Measurements from ENCODE around the gene NBDY. TPM values are rescaled to one million over a fixed set of nuclear protein-coding genes. Genes with fewer than 3 reads are reported as not detected.
A peak's percentile ranks its signal among the peaks of the same experiment; 100 is the strongest.

The NBDY gene
- total RNA-seq, 1 donor from 2014 or later: 3.7 TPM

DNA sequence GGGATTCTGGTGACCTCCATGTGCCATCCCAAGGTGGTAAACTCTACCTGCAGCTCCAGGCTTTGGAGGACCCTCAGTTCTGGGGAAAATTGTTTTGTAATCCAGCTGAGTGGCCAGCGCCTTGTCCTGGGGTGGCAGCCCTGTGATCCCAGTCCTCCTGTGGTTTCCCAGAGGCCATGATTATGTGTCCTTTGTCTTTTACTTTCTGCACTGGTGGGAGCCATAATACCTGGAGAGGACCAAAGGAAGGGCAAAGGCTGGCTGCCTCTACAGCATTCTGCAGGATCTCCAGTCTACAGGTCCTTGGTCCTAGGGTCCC is 64.0 kb downstream of the NBDY start:
- Histone ChIP-seq H3K27me3 (ENCODE audit: control insufficient read depth in 3 of 3, insufficient read depth in 3 of 3, low read length in 3 of 3) (no peaks in the 10 kb centered on the region), H3K4me3 (ENCODE audit: low read length in 3 of 3) (no peak overlapping the region), H3K27ac (ENCODE audit: low read depth, low read length) (no peak overlapping the region), H3K9ac (ENCODE audit: low read depth in 1 of 3, low read length in 3 of 3) (no peak overlapping the region), H3K9me3 (ENCODE audit: control insufficient read depth in 3 of 3, low read length in 3 of 3) (no peaks in the 10 kb centered on the region), H3K4me1 (ENCODE audit: control insufficient read depth in 3 of 3, insufficient read depth in 3 of 3, low read length in 3 of 3) (peaks cover 7 to 41% (median 18%) of the 10 kb centered on the region in 3 donors), H3K36me3 (ENCODE audit: control insufficient read depth in 3 of 3, insufficient read depth in 3 of 3, low read length in 3 of 3) (no peaks in the 10 kb centered on the region)

DNA sequence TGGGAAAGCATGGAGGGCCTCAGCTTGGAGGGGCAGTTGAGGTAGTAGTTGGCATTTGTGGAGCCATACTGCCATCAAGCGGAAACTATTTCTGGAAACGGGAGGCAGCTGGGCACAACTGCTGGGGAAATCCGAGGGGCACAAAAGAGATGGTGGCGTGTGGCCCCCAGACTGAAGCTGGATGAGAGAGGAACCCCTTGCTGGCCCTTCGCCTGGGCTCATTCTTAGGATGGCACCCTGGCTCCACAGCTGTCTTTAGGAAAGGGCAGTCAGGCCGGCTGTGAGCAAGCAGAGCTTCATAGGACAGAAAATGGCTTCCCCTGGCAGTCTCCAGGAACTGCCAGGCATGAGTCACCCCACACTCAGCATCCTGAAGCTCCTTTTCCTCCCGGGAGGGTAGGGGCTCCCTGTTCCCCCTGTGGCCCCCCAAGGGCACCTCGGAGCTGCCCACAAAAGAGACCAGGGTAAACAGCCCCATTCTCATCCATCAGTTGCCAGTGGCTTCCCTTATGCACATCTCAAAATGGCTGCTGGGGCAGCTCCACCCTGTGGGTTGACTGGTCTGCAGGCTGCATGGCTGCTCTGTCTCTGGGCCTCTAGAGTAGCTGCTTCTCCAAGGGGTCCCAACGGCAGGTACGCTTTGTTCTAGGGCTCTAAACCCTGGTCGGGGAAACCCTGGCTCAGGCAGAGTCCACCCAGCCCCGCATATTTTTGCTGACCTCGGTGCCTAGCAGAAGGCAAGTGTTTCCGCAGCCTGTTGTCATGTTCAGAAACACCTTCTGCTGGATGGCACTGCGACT is 64.7 kb downstream of the NBDY start:
- Histone ChIP-seq H3K27me3 (ENCODE audit: control insufficient read depth in 3 of 3, insufficient read depth in 3 of 3, low read length in 3 of 3) (no peaks in the 10 kb centered on the region), H3K4me3 (ENCODE audit: low read length in 3 of 3) (peak overlapping the region in 2 of 3 donors; percentile 7 to 40), H3K4me1 (ENCODE audit: control insufficient read depth in 3 of 3, insufficient read depth in 3 of 3, low read length in 3 of 3) (peaks cover 7 to 46% (median 21%) of the 10 kb centered on the region in 3 donors), H3K27ac (ENCODE audit: low read depth, low read length) (peak overlapping the region; percentile 43), H3K9me3 (ENCODE audit: control insufficient read depth in 3 of 3, low read length in 3 of 3) (no peaks in the 10 kb centered on the region), H3K9ac (ENCODE audit: low read depth in 1 of 3, low read length in 3 of 3) (no peak overlapping the region), H3K36me3 (ENCODE audit: control insufficient read depth in 3 of 3, insufficient read depth in 3 of 3, low read length in 3 of 3) (no peaks in the 10 kb centered on the region)

DNA sequence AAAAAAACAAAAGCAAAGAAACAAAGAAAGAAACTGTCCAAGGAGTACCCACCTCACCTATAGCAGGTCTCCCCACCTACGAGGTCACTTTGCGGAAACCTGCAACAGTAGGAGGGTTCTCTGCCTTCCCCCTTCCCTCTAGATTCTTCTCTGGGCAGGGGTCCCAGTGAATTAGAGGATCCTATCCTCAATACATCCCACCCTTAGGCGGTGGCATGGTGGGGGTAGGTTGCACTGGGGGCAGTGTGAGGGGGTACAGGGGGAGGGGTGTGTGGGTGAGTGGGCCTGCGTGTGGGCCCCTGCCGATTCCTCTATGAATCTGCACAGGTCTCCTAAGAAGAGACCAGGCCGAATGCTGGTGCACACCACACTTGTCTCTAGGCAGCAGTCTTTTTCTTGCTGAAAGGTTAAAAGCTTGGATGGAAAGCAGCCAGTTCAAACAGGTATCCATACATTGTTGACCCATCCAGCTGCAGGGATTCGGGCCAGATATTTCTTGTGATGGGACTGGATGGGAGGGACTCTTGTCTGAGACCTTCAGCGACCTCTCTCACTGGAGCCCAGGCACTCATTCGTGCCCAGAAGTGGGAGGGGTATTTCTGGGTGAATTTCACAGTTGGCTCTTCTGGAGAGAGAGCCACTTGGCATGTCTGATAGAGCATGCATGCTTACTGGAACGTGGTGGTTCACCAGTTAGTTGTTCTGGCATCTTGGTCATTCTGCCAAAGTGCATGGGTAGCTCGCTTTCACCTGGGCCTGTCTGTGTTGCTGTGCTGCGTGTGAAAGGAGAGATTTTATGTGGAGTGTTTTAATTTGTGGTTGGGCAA is 65.6 kb downstream of the NBDY start:
- Histone ChIP-seq H3K27ac (ENCODE audit: low read depth, low read length) (no peak overlapping the region), H3K4me3 (ENCODE audit: low read length in 3 of 3) (no peak overlapping the region), H3K36me3 (ENCODE audit: control insufficient read depth in 3 of 3, insufficient read depth in 3 of 3, low read length in 3 of 3) (no peaks in the 10 kb centered on the region), H3K27me3 (ENCODE audit: control insufficient read depth in 3 of 3, insufficient read depth in 3 of 3, low read length in 3 of 3) (no peaks in the 10 kb centered on the region), H3K4me1 (ENCODE audit: control insufficient read depth in 3 of 3, insufficient read depth in 3 of 3, low read length in 3 of 3) (peaks cover 7 to 46% (median 18%) of the 10 kb centered on the region in 3 donors), H3K9ac (ENCODE audit: low read depth in 1 of 3, low read length in 3 of 3) (no peak overlapping the region), H3K9me3 (ENCODE audit: control insufficient read depth in 3 of 3, low read length in 3 of 3) (no peaks in the 10 kb centered on the region)

DNA sequence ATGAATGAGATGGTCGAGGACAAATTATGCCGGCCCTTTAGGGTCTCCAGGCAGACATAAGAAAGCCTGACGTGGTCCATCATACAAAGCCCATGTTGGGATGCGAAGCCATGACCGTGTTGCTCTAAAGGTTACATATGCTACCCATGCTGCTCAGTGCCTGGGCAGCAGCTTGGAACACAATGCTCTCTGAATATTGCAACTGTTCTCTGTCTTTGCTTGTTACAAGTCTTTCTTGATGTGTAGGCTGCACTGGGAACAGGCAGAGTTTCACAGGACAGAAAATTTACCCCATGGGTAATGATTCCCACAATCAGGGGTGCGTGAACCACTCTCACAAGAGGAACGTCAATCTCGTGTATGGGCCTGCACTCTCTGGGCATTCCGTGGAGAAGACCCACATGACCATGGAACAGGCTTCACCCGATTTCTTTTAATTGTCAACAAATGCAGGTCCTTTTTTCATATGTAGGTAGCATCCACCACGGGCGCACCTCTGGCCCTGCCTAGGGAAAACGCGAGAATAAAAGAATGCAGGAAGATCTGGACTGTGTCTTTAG is 66.3 kb downstream of the NBDY start:
- no peaks in the 10 kb centered on the region for H3K27me3 ChIP-seq (ENCODE audit: control insufficient read depth in 3 of 3, insufficient read depth in 3 of 3, low read length in 3 of 3)
- peaks cover 7 to 46% (median 18%) of the 10 kb centered on the region in 3 donors for H3K4me1 ChIP-seq (ENCODE audit: control insufficient read depth in 3 of 3, insufficient read depth in 3 of 3, low read length in 3 of 3)
- H3K4me3 ChIP-seq (ENCODE audit: low read length in 3 of 3): no peak overlapping the region
- no peak overlapping the region for H3K27ac ChIP-seq (ENCODE audit: low read depth, low read length)
- no peak overlapping the region for H3K9ac ChIP-seq (ENCODE audit: low read depth in 1 of 3, low read length in 3 of 3)
- no peaks in the 10 kb centered on the region for H3K9me3 ChIP-seq (ENCODE audit: control insufficient read depth in 3 of 3, low read length in 3 of 3)
- H3K36me3 ChIP-seq (ENCODE audit: control insufficient read depth in 3 of 3, insufficient read depth in 3 of 3, low read length in 3 of 3): no peaks in the 10 kb centered on the region

DNA sequence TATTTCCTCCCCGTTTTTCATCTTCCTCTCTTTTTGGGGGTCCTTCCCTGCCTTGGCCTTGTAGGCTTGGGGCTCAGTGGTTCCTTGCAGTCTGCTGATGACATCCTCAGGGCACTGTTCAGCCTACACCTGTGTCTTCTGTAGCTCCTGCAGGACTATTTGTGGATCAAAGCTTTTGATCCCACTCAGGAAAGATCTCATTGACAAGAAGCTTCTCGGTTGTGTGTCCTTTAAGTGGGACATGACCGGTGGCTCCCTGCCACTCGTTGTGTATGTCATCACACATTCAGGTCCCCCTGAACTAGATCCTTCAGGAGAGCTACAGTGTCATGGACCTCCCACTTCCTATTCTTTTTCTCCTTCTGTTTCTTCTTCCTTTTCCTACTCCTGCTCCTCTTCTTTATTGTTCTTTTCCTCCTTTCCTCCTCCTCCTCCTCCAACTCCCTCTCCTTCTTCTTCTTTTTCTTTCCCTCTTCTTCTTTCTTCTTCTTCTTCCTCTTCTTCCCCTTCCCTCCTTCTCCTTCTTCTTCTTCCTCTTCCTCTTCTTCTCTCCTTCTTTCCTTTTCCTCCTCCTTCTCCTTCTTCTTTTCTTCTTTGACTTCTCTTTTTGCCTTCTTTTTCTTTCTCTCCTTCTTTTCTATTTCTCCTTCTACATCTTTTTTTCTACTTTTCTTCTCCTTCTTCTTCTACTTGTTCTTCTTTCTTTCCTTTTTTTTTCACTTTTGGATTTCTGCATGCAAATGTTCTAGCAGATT is 67.8 kb downstream of the NBDY start:
- no peak overlapping the region for H3K4me3 ChIP-seq (ENCODE audit: low read length in 3 of 3)
- H3K9me3 ChIP-seq (ENCODE audit: control insufficient read depth in 3 of 3, low read length in 3 of 3): no peaks in the 10 kb centered on the region
- no peaks in the 10 kb centered on the region for H3K36me3 ChIP-seq (ENCODE audit: control insufficient read depth in 3 of 3, insufficient read depth in 3 of 3, low read length in 3 of 3)
- H3K27me3 ChIP-seq (ENCODE audit: control insufficient read depth in 3 of 3, insufficient read depth in 3 of 3, low read length in 3 of 3): no peaks in the 10 kb centered on the region
- H3K4me1 ChIP-seq (ENCODE audit: control insufficient read depth in 3 of 3, insufficient read depth in 3 of 3, low read length in 3 of 3): peaks cover 7 to 49% (median 18%) of the 10 kb centered on the region in 3 donors
- H3K9ac ChIP-seq (ENCODE audit: low read depth in 1 of 3, low read length in 3 of 3): peak overlapping the region in 1 of 3 donors; percentile 25
- no peak overlapping the region for H3K27ac ChIP-seq (ENCODE audit: low read depth, low read length)

DNA sequence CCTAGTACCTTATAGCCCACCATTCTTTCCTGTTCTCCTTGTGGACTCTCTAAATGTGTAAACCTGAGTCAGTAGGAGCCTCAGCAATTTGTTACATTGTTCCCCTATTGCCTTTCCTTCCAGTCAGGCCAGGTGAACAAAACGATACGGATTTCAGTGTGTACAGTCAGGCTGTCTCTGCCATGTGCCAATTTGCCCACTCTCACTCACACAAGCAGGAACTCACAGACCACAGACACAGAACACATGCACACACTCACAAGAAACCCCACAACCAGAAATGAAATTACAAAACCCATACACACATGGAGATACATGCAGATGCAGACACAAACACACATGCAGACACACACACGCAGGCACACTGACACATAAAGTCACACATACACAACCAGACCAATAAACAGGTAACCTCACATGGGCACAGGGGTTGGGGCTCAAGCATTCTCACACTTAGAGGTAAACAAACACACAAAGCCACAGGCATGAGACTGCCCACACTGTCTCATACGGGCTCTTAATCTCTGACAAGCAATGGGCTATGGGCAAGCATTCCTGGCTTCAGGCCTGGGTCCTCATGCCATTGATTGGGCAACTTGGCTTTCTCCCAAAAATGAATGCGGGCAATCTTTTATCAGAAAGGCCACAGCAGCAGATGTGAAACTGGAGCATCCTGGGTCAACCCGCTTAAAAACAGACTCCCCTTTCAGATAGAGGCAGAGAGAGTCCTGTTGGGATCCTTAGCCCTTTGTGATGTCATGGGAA is 68.7 kb downstream of the NBDY start:
- peaks cover 1 to 50% (median 14%) of the 10 kb centered on the region in 3 donors for H3K4me1 ChIP-seq (ENCODE audit: control insufficient read depth in 3 of 3, insufficient read depth in 3 of 3, low read length in 3 of 3)

DNA sequence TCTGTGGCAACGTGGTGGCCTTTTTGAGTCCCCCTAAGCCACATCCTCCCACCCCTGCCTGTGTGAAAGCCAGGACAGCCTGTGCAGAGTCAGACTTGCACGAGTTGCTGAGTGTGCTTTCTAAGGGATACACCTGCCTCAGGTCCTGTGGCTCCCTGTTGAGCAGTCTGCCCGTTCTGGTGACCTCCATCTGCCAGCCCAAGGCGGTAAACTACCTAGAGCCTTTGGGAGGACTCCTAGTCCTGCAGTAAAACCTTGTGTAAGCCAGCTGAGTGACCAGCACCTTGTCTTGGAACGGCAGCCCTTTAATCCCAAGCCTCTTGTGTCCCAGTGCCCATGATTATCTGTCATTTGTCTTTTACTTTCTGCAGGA is 69.3 kb downstream of the NBDY start:
- H3K9ac ChIP-seq (ENCODE audit: low read depth in 1 of 3, low read length in 3 of 3): no peak overlapping the region
- H3K4me3 ChIP-seq (ENCODE audit: low read length in 3 of 3): peak overlapping the region; percentile 6 to 61 (median 26)
- H3K9me3 ChIP-seq (ENCODE audit: control insufficient read depth in 3 of 3, low read length in 3 of 3): no peaks in the 10 kb centered on the region
- H3K4me1 ChIP-seq (ENCODE audit: control insufficient read depth in 3 of 3, insufficient read depth in 3 of 3, low read length in 3 of 3): peaks cover 0 to 49% (median 10%) of the 10 kb centered on the region in 3 donors
- no peaks in the 10 kb centered on the region for H3K36me3 ChIP-seq (ENCODE audit: control insufficient read depth in 3 of 3, insufficient read depth in 3 of 3, low read length in 3 of 3)
- H3K27me3 ChIP-seq (ENCODE audit: control insufficient read depth in 3 of 3, insufficient read depth in 3 of 3, low read length in 3 of 3): no peaks in the 10 kb centered on the region
- H3K27ac ChIP-seq (ENCODE audit: low read depth, low read length): no peak overlapping the region

More for the DNA sequence above, 68.7 kb downstream of the NBDY start:
- H3K36me3 ChIP-seq (ENCODE audit: control insufficient read depth in 3 of 3, insufficient read depth in 3 of 3, low read length in 3 of 3): no peaks in the 10 kb centered on the region
- no peak overlapping the region for H3K27ac ChIP-seq (ENCODE audit: low read depth, low read length)
- H3K27me3 ChIP-seq (ENCODE audit: control insufficient read depth in 3 of 3, insufficient read depth in 3 of 3, low read length in 3 of 3): no peaks in the 10 kb centered on the region
- no peaks in the 10 kb centered on the region for H3K9me3 ChIP-seq (ENCODE audit: control insufficient read depth in 3 of 3, low read length in 3 of 3)
- H3K9ac ChIP-seq (ENCODE audit: low read depth in 1 of 3, low read length in 3 of 3): no peak overlapping the region
- H3K4me3 ChIP-seq (ENCODE audit: low read length in 3 of 3): peak overlapping the region in 1 of 3 donors; percentile 61

DNA sequence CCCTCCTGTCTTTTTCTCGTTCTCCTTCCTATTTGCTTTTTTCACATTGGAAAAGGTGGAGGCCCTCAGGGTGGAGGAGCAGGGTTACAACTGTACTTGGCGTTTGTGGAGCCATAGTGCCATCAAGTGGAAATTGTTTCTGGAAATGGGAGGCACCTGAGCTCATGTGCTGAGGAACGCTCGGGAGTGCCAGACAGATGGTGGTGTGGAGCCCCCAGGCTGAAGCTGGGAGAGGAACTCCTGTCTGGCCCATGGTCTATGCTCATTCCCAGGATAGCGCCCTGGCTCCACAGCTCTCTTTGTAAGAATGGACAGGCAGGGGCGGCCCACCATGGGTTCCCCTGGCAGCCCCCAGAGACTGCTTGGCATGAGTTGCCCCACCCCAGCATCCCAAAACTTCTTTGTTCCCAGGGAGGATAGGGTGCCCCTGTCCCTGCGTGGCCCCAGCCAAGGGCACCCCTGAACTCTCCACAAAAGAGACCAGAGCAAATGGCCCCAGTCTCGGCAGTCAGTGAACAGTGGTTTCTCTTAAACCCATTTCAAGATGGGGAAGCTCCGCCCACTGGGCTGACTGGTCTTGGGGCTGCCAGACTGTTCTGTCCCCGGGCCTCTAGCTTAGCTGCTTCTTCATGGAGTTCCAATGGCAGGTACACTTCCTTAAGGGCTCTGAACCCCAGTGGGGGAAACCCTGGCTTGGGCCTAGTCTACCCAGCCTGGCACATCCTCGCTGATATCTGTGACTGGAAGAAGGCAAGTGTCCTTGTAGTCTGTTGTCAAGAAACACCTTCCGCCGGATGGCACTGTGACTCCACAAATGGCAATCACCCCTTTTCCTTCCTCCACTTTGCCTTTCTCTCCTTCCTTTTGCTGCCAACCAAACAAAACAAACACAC is 70.1 kb downstream of the NBDY start:
- H3K4me1 ChIP-seq (ENCODE audit: control insufficient read depth in 3 of 3, insufficient read depth in 3 of 3, low read length in 3 of 3): peaks cover 4 to 49% (median 13%) of the 10 kb centered on the region in 3 donors
- peak overlapping the region in 2 of 3 donors; percentile 26 to 61 for H3K4me3 ChIP-seq (ENCODE audit: low read length in 3 of 3)
- H3K36me3 ChIP-seq (ENCODE audit: control insufficient read depth in 3 of 3, insufficient read depth in 3 of 3, low read length in 3 of 3): no peaks in the 10 kb centered on the region
- no peak overlapping the region for H3K27ac ChIP-seq (ENCODE audit: low read depth, low read length)
- no peaks in the 10 kb centered on the region for H3K27me3 ChIP-seq (ENCODE audit: control insufficient read depth in 3 of 3, insufficient read depth in 3 of 3, low read length in 3 of 3)
- peak overlapping the region in 1 of 3 donors; percentile 32 for H3K9ac ChIP-seq (ENCODE audit: low read depth in 1 of 3, low read length in 3 of 3)
- no peaks in the 10 kb centered on the region for H3K9me3 ChIP-seq (ENCODE audit: control insufficient read depth in 3 of 3, low read length in 3 of 3)

Data from skeletal muscle tissue (tissue), 4 donors.